Measurements from ENCODE around the gene PITX2.

- TF ChIP-seq ZBTB7A (IDR thresholded peaks at IDR 0.05; ENCODE audit: low read depth) (no peak), FOXM1 (IDR thresholded peaks at IDR 0.05; ENCODE audit: borderline replicate concordance, low read depth) (no peak), EP300 (IDR thresholded peaks at IDR 0.05; ENCODE audit: borderline replicate concordance) (no peak), EGR1 (IDR thresholded peaks at IDR 0.05) (no peak)
- TF ChIP-seq, protein P1, sequence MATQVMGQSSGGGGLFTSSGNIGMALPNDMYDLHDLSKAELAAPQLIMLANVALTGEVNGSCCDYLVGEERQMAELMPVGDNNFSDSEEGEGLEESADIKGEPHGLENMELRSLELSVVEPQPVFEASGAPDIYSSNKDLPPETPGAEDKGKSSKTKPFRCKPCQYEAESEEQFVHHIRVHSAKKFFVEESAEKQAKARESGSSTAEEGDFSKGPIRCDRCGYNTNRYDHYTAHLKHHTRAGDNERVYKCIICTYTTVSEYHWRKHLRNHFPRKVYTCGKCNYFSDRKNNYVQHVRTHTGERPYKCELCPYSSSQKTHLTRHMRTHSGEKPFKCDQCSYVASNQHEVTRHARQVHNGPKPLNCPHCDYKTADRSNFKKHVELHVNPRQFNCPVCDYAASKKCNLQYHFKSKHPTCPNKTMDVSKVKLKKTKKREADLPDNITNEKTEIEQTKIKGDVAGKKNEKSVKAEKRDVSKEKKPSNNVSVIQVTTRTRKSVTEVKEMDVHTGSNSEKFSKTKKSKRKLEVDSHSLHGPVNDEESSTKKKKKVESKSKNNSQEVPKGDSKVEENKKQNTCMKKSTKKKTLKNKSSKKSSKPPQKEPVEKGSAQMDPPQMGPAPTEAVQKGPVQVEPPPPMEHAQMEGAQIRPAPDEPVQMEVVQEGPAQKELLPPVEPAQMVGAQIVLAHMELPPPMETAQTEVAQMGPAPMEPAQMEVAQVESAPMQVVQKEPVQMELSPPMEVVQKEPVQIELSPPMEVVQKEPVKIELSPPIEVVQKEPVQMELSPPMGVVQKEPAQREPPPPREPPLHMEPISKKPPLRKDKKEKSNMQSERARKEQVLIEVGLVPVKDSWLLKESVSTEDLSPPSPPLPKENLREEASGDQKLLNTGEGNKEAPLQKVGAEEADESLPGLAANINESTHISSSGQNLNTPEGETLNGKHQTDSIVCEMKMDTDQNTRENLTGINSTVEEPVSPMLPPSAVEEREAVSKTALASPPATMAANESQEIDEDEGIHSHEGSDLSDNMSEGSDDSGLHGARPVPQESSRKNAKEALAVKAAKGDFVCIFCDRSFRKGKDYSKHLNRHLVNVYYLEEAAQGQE (IDR thresholded peaks at IDR 0.05; ENCODE audit: low read depth) = no peak
Observed at GRCh38 chr4:110624398-110624780, 1.5 kb upstream of the PITX2 start.

Measured in Ishikawa (cell line).